Lung (tissue), 12 donors: ENCODE results near the gene KCTD8. TPM values are rescaled to one million over a fixed set of nuclear protein-coding genes. Genes with fewer than 3 reads are reported as not detected.

Source experiments
- ATAC-seq: fragments of 200-7000 bp; cut with Tn5 transposase; one replicate; pipeline ENCODE4 v1.9.1; 2020; ENCODE audit warnings: moderate number of reproducible peaks; ENCODE audit not compliant: insufficient read depth, low FRiP score
- DNase-seq, 3 donors: peaks; one replicate each; pipeline ENCODE4 v3.0.0-alpha.2; 2013 to 2017
- H3K27ac ChIP-seq, 2 donors: one replicate each; pipeline ENCODE4 v1.5.1; 2013; ENCODE audit warnings: mild to moderate bottlenecking in 2 of 2, moderate library complexity in 2 of 2, control low read depth in 1 of 2, inconsistent platforms in 1 of 2, low read depth in 1 of 2, low read length in 1 of 2
- H3K27me3 ChIP-seq, 3 donors: one replicate each; pipeline ENCODE4 v1.5.1; 2013; ENCODE audit warnings: low read length in 2 of 3; ENCODE audit not compliant: control insufficient read depth in 3 of 3, insufficient read depth in 3 of 3
- H3K36me3 ChIP-seq, 4 donors: one replicate each; pipeline ENCODE4 v1.5.1; 2013; ENCODE audit warnings: low read length in 4 of 4, mild to moderate bottlenecking in 1 of 4, moderate library complexity in 1 of 4; ENCODE audit not compliant: control insufficient read depth in 4 of 4, insufficient read depth in 4 of 4
- H3K4me1 ChIP-seq, 5 donors: one replicate each; pipeline ENCODE4 v1.5.1; 2013; ENCODE audit warnings: low read length in 5 of 5, mild to moderate bottlenecking in 2 of 5, moderate library complexity in 1 of 5; ENCODE audit not compliant: control insufficient read depth in 5 of 5, insufficient read depth in 5 of 5
- H3K4me3 ChIP-seq: one replicate; pipeline ENCODE4 v1.5.1; 2013; ENCODE audit warnings: mild to moderate bottlenecking, control low read depth, moderate library complexity
- H3K9ac ChIP-seq, 2 donors: one replicate each; pipeline ENCODE4 v1.5.1; 2013; ENCODE audit warnings: low read length in 2 of 2, control low read depth in 1 of 2; ENCODE audit not compliant: insufficient read depth in 1 of 2
- H3K9me3 ChIP-seq, 4 donors: one replicate each; pipeline ENCODE4 v1.5.1; 2013; ENCODE audit warnings: low read length in 3 of 4, mild to moderate bottlenecking in 1 of 4, moderate library complexity in 1 of 4; ENCODE audit not compliant: control insufficient read depth in 4 of 4, insufficient read depth in 3 of 4
- WGBS, 2 donors: extraction: QIAGEN DNeasy Blood & Tissue Kit; methylation state at CpG; one replicate each; pipeline ENCODE4 v1.1.7; 2013; 5-methylcytosine and 5-hydroxymethylcytosine counted together
- polyA plus RNA-seq, 2 donors: library from polyadenylated mRNA; stranded (reverse); fragments of 200-250 nt; gene quantifications; one replicate each; pipeline ENCODE4 v1.2.1, GENCODE V29; 2013
- total RNA-seq, 2 donors: library from RNA; depleted of rRNA in 1 of 2; stranded (reverse); fragments of >200 nt in 1 of 2; gene quantifications; one replicate each; pipeline ENCODE4 v1.2.1, GENCODE V29; 2014 to 2021
- TF ChIP-seq, protein P1 (sequence below): IDR thresholded peaks from 2 replicates; pipeline ENCODE4 v1.5.1; 2012; ENCODE audit warnings: mild to moderate bottlenecking; ENCODE audit errors: control extremely low read depth, extremely low read depth
- donor health status: control.
- donor health status: control.
- donor health status: Bipolar disorder and iron deficiency.
- donor health status: healthy.
- donor health status: DM: yes; HTN: yes; CAD: no.

KCTD8 gene
- total and polyA plus RNA-seq, 4 donors = 0.02 to 0.17 (median 0.10) TPM

DNA sequence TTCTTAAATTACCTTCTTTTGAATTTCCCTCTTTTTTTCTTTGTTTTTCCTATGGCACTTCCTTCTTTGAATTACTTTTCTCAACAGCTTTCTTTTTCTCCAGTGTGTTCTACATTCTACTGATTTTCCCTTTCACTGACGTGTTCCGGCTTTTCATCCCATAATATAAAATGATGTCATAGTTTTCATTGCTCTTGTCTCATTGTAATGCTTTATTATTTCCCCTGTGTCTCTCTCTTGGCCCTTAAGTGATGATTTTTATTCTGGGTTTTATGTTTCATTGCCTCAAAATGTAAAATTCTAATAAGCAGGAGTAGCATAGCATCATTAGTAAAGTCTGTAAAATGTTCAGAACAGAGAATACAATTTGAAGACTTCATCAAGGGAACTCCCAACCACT is 299.3 kb downstream of the KCTD8 start:
- TF ChIP-seq, protein P1, sequence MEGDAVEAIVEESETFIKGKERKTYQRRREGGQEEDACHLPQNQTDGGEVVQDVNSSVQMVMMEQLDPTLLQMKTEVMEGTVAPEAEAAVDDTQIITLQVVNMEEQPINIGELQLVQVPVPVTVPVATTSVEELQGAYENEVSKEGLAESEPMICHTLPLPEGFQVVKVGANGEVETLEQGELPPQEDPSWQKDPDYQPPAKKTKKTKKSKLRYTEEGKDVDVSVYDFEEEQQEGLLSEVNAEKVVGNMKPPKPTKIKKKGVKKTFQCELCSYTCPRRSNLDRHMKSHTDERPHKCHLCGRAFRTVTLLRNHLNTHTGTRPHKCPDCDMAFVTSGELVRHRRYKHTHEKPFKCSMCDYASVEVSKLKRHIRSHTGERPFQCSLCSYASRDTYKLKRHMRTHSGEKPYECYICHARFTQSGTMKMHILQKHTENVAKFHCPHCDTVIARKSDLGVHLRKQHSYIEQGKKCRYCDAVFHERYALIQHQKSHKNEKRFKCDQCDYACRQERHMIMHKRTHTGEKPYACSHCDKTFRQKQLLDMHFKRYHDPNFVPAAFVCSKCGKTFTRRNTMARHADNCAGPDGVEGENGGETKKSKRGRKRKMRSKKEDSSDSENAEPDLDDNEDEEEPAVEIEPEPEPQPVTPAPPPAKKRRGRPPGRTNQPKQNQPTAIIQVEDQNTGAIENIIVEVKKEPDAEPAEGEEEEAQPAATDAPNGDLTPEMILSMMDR = no peak
- WGBS, 2 donors = 79 to 89% methylated on average over 2 of the region's 2 CpGs
- H3K27me3 ChIP-seq = no peaks in the 10 kb centered on the region
- H3K4me1 ChIP-seq = no peaks in the 10 kb centered on the region
- peaks cover 0 to 3% (median 0%) of the 10 kb centered on the region in 4 donors for H3K9me3 ChIP-seq
- no peak overlapping the region for H3K4me3 ChIP-seq
- DNase-seq = no peak
- H3K9ac ChIP-seq = no peak overlapping the region
- no peak overlapping the region for H3K27ac ChIP-seq
- no peak for ATAC-seq
- no peaks in the 10 kb centered on the region for H3K36me3 ChIP-seq

GRCh38 chr4:44147571-44148075 is 301.0 kb downstream of the KCTD8 start:
- H3K4me1 ChIP-seq = no peaks in the 10 kb centered on the region
- no peaks in the 10 kb centered on the region for H3K27me3 ChIP-seq
- peaks cover 0 to 3% (median 0%) of the 10 kb centered on the region in 4 donors for H3K9me3 ChIP-seq
- TF ChIP-seq, protein P1 = no peak
- WGBS, 2 donors = 39 to 46% methylated on average over 1 of the region's 1 CpG
- ATAC-seq (no peak), DNase-seq (peak in 1 of 3 donors; percentile 21)
- H3K36me3 ChIP-seq = no peaks in the 10 kb centered on the region
- no peak overlapping the region for H3K4me3 ChIP-seq
- H3K9ac ChIP-seq = no peak overlapping the region
- no peak overlapping the region for H3K27ac ChIP-seq

DNA sequence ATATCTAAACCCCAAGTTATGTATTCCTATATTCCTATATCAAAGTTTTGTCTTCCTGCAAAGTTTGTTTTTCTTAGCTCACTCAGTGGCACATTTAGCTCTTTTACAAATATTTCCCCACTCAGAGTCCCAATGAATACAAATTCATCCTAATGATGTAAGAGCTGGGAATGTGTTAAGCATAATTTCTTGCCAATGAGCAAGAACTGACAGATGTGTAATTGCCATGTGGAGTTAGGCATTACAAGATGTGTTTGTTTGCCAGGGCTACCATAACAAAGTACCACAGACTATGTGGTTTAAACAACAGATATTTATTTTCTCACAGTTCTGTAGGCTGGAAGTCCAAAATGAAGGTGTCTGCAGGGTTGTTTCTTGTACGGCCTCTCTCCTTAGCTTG is 302.1 kb downstream of the KCTD8 start:
- Histone ChIP-seq H3K4me3 (no peak overlapping the region), H3K9ac (no peak overlapping the region), H3K27ac (no peak overlapping the region), H3K9me3 (peaks cover 0 to 3% (median 0%) of the 10 kb centered on the region in 4 donors), H3K27me3 (no peaks in the 10 kb centered on the region), H3K4me1 (no peaks in the 10 kb centered on the region), H3K36me3 (no peaks in the 10 kb centered on the region)
- ATAC-seq = no peak
- TF ChIP-seq, protein P1 = no peak
- 95 to 100% methylated on average over 1 of the region's 1 CpG for WGBS, 2 donors
- no peak for DNase-seq

GRCh38 chr4:44145868-44146267 is 302.7 kb downstream of the KCTD8 start:
- ATAC-seq = no peak
- H3K9ac ChIP-seq = no peak overlapping the region
- H3K4me3 ChIP-seq = no peak overlapping the region
- H3K27me3 ChIP-seq = no peaks in the 10 kb centered on the region
- no peaks in the 10 kb centered on the region for H3K36me3 ChIP-seq
- TF ChIP-seq, protein P1 = no peak
- H3K9me3 ChIP-seq = peaks cover 0 to 3% (median 0%) of the 10 kb centered on the region in 4 donors
- no peak for DNase-seq
- H3K4me1 ChIP-seq = no peaks in the 10 kb centered on the region
- H3K27ac ChIP-seq = no peak overlapping the region
